GM21723 (cell line): Measurements from ENCODE around the gene RAB10.
"Not testable (repeated sequence)": the region's sequence is repeated elsewhere in the genome, so short reads cannot be mapped to it uniquely, and the experiment has no call there.

Experiments
- ATAC-seq: cut with Tn5 transposase; IDR thresholded peaks from one replicate; pipeline ENCODE4 v1.9.1; 2021; ENCODE audit warnings: mild to moderate bottlenecking, moderate library complexity; ENCODE audit not compliant: unreplicated experiment

The RAB10 gene

DNA sequence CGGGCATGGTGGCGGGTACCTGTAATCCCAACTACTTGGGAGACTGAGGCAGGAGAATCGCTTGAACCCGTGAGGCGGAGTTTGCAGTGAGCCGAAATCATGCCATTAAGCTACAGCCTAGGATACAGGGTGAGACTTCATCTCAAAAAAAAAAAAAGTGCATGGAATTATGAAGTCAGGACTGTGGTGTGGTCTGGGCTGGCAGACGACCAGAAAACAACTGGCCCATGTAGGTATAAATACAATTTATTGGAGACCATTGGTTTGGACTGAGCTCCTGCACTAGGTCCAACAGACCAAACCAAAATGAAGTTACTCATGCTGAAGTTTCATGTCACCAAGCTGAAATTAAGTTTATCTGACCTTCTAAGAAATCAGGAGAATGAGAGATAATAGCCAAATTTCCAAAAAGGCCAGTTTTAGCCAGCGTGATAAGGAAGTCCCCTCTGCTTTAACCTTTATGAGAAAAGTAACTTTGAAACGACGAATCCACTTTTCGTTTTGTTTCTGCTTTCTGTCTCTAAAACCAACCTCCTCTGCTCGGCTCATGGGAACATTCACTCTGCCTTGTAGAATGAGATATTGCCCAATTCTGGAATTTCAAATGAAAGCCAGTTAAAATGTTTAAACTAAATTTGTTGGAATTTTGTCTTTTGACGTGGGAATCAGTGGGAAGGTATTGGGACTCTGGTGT, 17.7 kb upstream of the RAB10 start:
- no peak for ATAC-seq

DNA sequence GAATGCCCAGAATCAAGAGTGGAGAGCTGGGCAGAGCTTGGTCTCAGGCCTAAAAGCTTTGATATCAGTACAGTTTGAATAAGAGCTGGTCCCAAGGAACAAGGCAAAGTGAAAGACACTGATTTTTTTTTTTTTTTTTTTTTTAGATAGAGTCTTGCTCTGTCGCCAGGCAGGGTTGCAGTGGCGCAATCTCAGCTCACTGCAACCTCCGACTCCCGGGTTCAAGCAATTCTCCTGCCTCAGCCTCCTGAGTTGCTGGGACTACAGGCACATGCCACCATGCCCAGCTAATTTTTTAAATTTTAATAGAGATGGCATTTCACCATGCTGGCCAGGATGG, 17.2 kb upstream of the RAB10 start:
- ATAC-seq, result not testable (repeated sequence)

DNA sequence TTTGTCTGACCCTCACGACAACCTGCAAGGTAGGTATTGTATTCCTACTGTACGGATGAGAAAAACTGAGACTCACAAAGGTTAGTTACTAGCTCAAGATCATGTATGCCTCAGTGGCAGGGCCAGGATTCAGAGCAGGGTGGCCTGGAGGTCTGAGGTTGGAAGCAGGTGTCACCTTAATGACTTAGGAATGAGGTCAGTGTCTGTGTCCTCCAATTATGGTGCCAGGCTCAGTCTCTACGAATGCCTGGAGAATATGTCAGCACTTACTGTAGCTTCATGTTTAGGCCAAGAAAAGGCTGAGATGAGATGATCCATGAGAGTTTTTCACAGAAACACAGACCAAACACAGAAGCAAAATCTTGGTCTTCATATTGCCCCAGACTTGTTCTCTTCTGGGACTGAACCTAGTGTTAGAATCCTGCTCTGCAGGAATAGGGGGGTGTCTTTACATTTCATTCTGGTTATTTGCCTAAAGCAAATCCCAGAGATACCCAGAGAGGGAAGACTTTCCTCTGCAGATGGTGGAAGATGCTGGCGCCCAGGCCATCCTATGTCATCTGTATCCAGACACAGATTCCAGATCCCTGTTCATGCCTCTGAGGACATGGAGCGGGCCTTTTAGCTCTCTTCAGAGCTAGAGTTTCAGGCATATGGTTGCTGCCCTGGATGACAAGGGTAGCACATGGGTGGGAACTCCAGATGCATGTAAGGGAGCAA, 16.3 kb upstream of the RAB10 start:
- ATAC-seq, result no peak

GRCh38 chr2:26018184-26019055, 15.5 kb upstream of the RAB10 start:
- no peak for ATAC-seq

- ATAC-seq, result no peak
These were observed 13.6 kb upstream of the RAB10 start for GRCh38 chr2:26020231-26020640.

DNA sequence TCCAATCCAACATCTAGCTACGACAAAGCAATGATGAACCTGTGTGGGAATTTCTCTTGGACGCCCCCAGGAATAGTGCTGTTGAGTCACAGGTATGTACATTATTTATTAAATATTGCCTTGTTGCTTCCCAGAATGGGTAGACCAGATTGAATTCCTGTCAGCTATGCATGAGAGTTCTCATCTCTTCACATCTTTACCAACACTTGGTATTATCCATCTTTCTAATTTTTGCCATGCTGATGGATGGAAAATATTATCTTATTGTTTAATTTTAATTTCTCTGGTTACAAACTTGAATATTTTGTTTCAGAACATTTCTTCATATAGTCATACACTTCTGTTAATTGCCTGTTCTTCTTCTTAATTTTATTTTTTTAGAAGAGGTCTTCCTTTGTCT, 9.6 kb upstream of the RAB10 start:
- no peak for ATAC-seq

DNA sequence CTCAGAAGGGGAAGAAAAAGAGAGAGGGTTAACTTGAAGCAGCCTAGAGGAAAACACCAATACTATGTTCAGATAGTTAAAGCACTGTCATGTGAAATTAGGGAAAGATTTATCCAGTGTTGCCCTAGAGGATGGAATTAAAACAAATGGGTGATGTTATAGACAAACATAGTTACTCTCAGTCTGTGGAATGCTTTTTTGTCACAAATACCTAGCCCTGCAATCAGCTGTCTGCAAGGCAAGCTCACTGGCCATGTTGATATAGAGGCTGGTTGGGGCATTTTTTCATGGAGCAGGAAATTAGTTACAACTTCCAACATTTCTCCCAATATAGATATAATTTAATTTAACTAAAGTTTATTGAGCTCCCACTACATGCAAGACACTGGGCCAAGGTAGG, 8.4 kb upstream of the RAB10 start:
- no peak for ATAC-seq

DNA sequence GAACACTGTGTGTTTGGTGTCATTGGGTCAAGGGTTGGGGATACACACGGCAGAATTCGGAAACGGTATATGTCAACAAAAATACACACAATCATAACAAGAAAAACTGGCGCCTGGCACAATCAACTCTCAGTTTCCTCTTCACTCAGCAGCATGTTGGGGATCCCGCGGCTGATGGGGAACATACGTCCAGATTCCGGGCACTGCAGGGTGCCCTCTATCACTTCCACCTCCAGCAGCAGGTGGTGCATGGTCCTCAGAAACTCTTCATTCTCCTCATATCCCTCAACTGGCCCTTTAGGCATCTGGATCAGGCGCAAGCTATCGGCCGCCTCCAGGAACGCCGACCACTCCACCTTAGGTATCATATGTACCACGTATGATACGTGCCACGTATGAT, 5.8 kb upstream of the RAB10 start:
- ATAC-seq, result not testable (repeated sequence)

DNA sequence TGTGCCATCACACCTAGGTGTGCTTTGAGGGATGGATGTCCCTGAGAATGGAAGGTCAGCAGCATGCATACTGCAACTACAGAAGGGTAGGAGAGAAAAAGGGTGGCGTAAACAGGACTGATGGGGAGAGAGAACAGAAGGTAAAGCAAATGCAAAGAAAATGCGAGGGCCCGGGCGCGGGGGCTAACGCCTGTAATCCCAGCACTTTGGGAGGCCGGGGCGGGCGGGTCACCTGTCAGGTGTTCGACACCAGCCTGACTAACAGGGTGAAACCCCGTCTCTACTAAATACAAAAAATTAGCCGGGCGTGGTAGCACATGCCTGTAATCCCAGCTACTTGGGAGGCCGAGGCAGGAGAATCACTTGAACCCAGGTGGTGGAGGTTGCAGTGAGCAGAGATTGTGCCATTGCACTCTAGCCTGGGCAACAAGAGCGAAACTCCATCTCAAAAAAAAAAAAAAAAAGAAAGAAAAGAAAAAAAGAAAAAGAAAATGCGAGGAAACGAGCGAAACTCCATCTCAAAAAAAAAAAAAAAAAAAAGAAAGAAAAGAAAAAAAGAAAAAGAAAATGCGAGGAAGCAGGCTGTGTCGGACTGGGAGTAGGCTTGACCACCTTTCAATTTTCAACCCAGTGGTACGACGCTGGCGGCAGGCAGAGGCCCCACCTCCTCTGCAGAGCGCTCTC, 1.2 kb upstream of the RAB10 start:
- ATAC-seq, result peak; percentile 27

DNA sequence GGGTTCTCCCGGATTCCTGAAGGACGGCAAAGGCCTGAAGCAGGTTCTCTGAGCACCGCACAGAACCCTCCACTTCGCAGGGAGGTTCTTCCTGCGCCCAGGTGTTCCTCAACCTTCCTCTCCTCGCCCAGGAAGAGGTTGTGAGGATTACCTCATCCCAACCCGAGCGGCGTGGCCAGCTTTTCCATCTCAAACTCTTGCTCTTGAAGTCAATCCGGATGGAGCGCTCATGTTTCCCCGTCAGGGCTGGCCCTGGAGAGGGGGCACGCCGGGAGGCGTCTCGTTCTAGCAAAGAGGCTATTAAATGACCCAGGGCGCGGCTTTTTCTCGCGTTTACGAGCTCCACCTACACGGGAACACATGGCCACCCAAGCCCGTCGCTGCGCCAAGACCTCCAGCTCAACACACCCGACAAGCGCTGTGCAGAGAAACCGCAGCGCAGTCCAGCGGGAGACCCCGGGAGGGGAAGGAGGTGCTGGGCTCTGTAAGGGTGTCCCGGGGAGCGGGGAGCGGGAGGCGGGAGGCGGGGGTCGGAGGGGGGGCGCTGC, 540 bp upstream of the RAB10 start:
- ATAC-seq, result no peak

DNA sequence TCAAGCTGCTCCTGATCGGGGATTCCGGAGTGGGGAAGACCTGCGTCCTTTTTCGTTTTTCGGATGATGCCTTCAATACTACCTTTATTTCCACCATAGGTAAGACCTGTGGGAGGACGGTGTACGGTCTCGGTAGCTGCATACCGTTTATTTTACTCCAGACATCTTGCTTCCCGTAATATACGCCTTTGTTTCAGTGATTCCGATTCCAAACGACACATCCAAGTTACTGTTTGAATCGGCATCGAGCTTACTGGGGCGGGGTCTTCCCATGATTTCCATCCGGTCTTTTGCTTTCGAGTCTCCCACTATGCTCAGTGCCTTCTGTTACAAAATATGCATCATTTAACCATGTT, 731 bp downstream of the RAB10 start:
- no peak for ATAC-seq

DNA sequence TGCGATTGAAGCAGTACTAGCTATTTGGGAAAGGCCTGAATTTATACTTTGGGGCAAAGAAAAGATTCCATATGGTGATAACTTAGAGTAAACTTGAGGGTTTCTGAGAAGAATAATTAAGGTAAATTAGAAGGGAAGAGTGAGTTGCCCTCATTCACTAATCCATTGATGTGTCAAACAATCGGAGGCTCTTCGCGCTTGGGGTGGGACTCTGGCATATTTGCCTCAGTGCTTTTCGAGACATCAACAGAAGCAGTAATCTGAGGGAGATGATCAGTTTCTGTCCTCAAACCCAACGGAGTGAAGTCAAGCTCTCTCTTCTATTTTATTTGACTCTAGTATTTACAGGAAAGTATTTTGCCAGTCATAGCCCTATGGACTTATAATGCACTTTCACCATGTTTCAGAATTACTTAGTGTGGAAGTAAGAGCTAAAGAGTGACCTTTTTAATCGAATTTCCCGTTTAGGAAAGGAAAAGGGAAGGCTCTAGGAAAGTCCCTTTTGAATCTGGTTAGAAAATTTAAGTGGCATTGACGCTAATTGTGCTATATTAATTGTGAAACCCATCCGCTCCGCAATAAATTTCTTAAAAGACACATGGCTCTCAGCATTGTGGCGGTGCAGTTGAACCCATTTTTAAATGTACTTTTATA, 1.3 kb downstream of the RAB10 start:
- ATAC-seq, result no peak

DNA sequence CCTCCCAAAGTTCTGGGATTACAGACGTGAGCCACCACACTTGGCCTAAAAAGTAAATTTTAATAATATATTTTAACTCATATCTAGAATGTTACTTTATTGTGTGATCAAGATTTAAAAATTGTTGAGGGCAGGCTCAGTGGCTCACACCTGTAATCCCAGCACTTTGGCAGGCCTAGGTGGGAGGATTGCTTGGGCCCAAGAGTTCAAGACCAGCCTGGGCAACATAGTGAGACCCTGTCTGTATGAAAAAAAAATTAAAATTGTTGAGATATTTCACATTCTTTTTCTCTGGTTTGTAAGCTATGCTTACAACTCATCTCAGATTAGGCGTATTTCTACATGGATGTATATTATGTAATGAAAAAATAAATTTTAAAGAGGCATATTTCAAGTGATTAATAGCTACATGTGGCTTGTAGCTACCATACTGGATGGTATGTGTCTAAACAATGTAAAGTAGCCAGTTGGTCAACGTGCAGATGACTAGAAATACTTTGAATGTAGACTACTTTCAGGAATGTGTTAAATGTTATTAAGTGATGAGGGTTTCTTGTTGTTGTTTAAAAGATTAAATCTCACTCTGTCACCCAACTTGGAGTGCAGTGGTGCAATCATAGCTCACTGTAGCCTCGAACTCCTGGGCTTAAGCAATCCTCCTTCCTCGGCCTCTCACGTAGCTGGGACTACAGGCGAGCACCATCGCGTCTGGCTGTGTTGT, 5.9 kb downstream of the RAB10 start:
- no peak for ATAC-seq

- ATAC-seq, result no peak
These were observed 9.2 kb downstream of the RAB10 start for GRCh38 chr2:26043109-26043508.

- peak; percentile 60 for ATAC-seq
These were observed 10.2 kb downstream of the RAB10 start for GRCh38 chr2:26043862-26044696.

- ATAC-seq, result no peak
These were observed 14.9 kb downstream of the RAB10 start for GRCh38 chr2:26048791-26049190.

GRCh38 chr2:26049641-26050040, 15.8 kb downstream of the RAB10 start:
- no peak for ATAC-seq

DNA sequence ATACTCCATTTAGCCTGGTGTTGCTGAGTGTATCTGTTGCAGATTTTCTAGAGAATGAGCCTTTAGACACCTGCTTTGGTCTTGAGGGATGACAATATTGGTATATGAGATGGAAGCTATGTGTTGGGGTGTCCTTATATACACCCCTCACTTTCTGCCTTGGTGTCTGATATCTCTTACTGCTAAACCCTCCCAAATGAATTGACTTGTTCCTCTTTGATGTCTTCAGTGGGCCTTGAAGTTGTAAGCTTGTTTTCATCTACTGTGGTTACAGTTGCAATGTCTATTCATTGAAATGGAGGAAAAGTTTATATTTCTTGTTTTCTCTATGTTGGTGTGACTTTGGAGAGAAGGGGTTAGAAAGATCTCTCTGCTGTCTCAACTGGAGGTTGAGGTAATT, 18.9 kb downstream of the RAB10 start:
- ATAC-seq, result no peak
